ENCODE data around the gene CDX2.

Gene CDX2

DNA sequence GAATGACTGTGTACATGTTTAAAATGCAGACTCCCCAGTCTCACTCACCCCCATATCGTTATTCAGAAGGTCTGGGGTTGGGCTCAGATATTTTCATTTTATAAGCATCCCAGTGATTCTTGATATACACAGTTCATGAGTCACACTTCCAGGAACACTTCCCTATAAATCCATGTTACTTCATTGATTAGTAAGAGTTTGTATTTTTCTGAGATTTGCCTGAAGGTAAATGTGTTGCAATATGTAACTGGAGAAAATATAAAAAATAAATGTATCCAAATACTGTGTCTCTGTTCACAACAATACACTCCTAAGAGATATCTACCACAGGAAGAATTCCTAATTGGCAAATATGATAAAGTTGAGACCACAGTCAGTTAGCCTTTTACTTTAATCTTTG, 56.0 kb downstream of the CDX2 start:
- no peak for DNase-seq

DNA sequence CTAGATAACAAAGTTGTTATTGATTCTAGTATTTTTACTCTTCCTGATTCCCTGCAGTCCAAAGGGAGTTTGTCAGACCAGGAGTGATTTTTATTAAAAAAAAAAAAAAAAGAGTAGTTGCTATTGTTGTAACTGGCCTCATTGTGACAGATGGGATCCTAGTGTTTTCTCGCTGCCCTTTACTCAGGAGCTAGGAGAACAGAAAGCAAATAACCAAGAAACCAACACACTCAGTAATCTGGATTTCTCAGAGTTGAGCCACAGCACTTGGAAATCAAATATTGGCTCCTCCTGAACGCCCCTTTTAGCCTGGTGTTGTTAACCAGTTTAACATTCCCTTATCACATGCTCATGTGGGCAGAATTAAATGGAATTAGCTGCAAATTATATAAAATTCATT, 57.6 kb downstream of the CDX2 start:
- DNase-seq, result no peak
